ENCODE results near the gene FAM111B. TPM values are rescaled to one million over a fixed set of nuclear protein-coding genes. Genes with fewer than 3 reads are reported as not detected.

FAM111B gene
- total RNA-seq, 2 donors from 2014 or later: 2.1 TPM; not detected in 1

DNA sequence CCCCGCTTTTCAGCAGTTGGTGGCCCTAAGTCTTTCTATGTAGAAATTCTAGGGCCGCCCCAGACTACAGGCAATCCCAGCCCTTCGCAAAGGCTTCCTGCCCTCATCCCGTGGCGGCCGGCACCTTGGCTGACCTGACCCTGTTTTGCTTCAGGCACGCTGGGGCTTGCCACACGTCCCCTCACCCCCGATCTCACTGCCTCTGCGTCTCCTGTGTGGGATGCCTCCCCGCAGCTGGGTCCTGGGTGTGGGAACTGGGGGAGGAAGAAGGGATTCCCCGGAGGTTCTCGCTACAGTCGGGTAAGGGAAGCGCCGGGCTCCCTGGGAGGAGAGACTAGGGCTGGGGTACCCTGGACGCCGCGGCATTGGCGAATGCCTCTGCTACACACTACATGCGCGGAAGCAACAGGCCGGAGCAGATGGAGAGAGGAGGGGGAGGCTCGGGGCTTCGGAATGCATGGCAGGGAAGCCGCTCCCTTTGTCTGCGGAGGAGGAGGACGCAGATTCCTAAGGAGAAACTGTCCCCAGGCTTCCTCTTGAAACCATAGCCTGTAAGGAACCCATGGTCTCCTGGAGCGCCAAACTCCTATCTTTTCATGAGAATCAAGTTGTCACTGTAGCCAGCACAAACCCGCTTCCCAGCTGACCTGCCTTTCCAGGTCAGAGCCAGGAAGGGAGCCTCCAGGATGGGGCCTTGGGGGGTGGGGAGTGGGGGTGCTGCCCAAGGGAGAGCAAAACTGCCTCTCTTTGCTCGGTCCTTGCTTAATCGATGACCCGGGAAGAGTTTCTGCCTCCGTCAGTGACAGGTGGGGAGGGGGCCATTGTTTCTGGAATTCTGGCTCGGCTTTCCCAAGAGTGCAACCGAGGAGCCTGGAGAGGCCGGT lies 66.3 kb downstream of the FAM111B start:
- ATAC-seq (ENCODE audit: insufficient number of reproducible peaks, low FRiP score, low read depth): no peak
- no peaks in the 10 kb centered on the region for H3K27me3 ChIP-seq (replicated peaks; ENCODE audit: insufficient read depth)

DNA sequence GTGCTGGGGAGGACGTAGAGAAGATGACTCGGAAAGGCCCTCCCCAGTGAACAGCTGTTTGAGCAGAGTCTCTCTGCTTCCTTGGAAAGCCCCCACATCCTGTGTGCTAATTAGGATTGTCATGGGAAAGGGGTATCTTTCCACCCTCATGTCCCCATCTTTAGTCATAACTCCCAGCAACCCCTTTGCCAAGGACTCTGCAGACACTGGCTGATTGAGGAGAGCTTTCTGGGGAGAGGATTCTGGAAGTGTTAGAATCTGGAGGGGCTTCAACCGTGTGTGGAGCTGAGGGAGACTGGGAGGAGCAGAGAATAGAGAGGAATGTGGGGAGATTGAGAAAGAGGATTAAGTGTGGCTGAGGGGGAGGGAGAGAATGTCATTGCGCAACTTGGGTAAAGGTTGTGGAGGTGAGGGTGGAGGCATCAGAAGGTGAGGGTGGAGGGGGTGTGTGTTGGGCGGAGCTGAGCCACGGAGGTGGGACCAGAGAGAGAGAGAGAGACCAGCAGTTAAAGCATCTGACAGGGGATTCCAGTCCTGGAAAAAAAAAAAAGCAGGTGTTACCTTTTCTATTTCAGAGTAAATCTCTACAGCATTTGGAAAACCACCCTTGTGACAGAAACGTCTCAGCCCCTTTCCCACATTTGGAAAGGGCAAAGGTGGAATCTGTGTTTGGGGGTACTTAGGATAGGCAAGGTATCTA lies 67.1 kb downstream of the FAM111B start:
- H3K27ac ChIP-seq: no peak overlapping the region
- no peaks in the 10 kb centered on the region for H3K27me3 ChIP-seq (replicated peaks; ENCODE audit: insufficient read depth)
- H3K4me3 ChIP-seq: peak overlapping the region; percentile 94
- ATAC-seq (ENCODE audit: insufficient number of reproducible peaks, low FRiP score, low read depth): no peak
- H3K9me3 ChIP-seq: no peaks in the 10 kb centered on the region
- H3K4me1 ChIP-seq (ENCODE audit: control insufficient read depth in 1 of 2, low read depth in 2 of 2): peaks cover 0 to 17% of the 10 kb centered on the region in 2 donors
- H3K36me3 ChIP-seq: no peaks in the 10 kb centered on the region
- no peak for TF ChIP-seq CTCF (IDR thresholded peaks at IDR 0.05)
- DNase-seq (ENCODE audit: low spot score): no peak

More for the DNA sequence above, 66.3 kb downstream of the FAM111B start:
- H3K9me3 ChIP-seq: no peaks in the 10 kb centered on the region
- no peaks in the 10 kb centered on the region for H3K36me3 ChIP-seq
- DNase-seq (ENCODE audit: low spot score): no peak
- peaks cover 0 to 17% of the 10 kb centered on the region in 2 donors for H3K4me1 ChIP-seq (ENCODE audit: control insufficient read depth in 1 of 2, low read depth in 2 of 2)
- H3K27ac ChIP-seq: no peak overlapping the region
- H3K4me3 ChIP-seq: peak overlapping the region; percentile 94
- no peak for TF ChIP-seq CTCF (IDR thresholded peaks at IDR 0.05)

- TF ChIP-seq CTCF (IDR thresholded peaks at IDR 0.05): no peak
- H3K9me3 ChIP-seq: no peaks in the 10 kb centered on the region
- DNase-seq (ENCODE audit: low spot score): no peak
- no peaks in the 10 kb centered on the region for H3K27me3 ChIP-seq (replicated peaks; ENCODE audit: insufficient read depth)
- no peak overlapping the region for H3K4me3 ChIP-seq
- no peak overlapping the region for H3K27ac ChIP-seq
- peaks cover 0 to 17% of the 10 kb centered on the region in 2 donors for H3K4me1 ChIP-seq (ENCODE audit: control insufficient read depth in 1 of 2, low read depth in 2 of 2)
- H3K36me3 ChIP-seq: no peaks in the 10 kb centered on the region
- ATAC-seq (ENCODE audit: insufficient number of reproducible peaks, low FRiP score, low read depth): no peak
Measured at GRCh38 chr11:59174664-59175033, 67.6 kb downstream of the FAM111B start.

DNA sequence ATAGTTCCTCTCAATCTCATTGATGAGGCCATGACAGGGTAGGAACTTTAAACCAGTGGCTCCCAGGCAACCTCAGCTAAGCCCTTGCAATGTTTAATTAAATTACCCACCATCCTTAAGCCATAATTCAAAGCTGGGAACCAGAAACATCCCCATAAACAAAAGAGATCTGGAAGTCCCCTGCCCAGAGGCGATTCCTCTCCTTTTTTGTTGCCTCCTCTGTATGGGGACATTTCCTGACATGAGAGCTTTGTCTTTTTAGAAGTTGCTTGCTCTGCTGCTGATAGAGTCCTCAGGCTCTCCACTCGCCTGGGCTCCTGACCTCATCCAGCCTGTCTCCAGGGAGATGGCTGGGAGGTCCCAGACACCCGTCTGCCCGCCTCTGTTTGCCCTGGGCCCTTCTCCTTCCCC lies 68.1 kb downstream of the FAM111B start:
- Histone ChIP-seq H3K4me1 (ENCODE audit: control insufficient read depth in 1 of 2, low read depth in 2 of 2) (peaks cover 0 to 17% of the 10 kb centered on the region in 2 donors), H3K36me3 (no peaks in the 10 kb centered on the region), H3K27me3 (replicated peaks; ENCODE audit: insufficient read depth) (no peaks in the 10 kb centered on the region), H3K9me3 (no peaks in the 10 kb centered on the region), H3K4me3 (no peak overlapping the region), H3K27ac (no peak overlapping the region)
- DNase-seq (ENCODE audit: low spot score): no peak
- ATAC-seq (ENCODE audit: insufficient number of reproducible peaks, low FRiP score, low read depth): no peak
- TF ChIP-seq CTCF (IDR thresholded peaks at IDR 0.05): no peak

- Histone ChIP-seq H3K36me3 (no peaks in the 10 kb centered on the region), H3K9me3 (no peaks in the 10 kb centered on the region), H3K27ac (no peak overlapping the region), H3K4me3 (no peak overlapping the region), H3K27me3 (replicated peaks; ENCODE audit: insufficient read depth) (no peaks in the 10 kb centered on the region), H3K4me1 (ENCODE audit: control insufficient read depth in 1 of 2, low read depth in 2 of 2) (peaks cover 0 to 17% of the 10 kb centered on the region in 2 donors)
- no peak for TF ChIP-seq CTCF (IDR thresholded peaks at IDR 0.05)
- DNase-seq (ENCODE audit: low spot score) (no peak), ATAC-seq (ENCODE audit: insufficient number of reproducible peaks, low FRiP score, low read depth) (no peak)
Measured at GRCh38 chr11:59176330-59176729, 69.3 kb downstream of the FAM111B start.

Data from thoracic aorta (tissue), 2 donors.